Prostate gland (tissue), 2 donors: ENCODE data around the gene RCOR1. TPM values are rescaled to one million over a fixed set of nuclear protein-coding genes. Genes with fewer than 3 reads are reported as not detected.

Experiments
- DNase-seq: peaks from one replicate; pipeline ENCODE4 v3.0.0-alpha.2; 2019; ENCODE audit warnings: low spot score
- H3K27ac ChIP-seq, 2 donors: fragments of 200-600 bp; sonication (generic); 2 replicates each; pipeline ENCODE4 v1.5.1; 2017 to 2019
- H3K27me3 ChIP-seq: fragments of 200-600 bp; sonication (generic); replicated peaks from 2 replicates; pipeline ENCODE4 v1.5.1; 2019; ENCODE audit not compliant: insufficient read depth
- H3K36me3 ChIP-seq, 2 donors: fragments of 200-600 bp; sonication (generic); 1 replicate in 1 of 2; 2 replicates in 1 of 2; pipeline versions ENCODE4 v1.5.1 to v1.8.1; 2017 to 2019
- H3K4me1 ChIP-seq: fragments of 200-600 bp; sonication (generic); replicated peaks from 2 replicates; pipeline ENCODE4 v1.5.1; 2019
- H3K4me3 ChIP-seq, 2 donors: fragments of 200-600 bp; sonication (generic); 2 replicates each; pipeline ENCODE4 v1.5.1; 2017 to 2019
- H3K9me3 ChIP-seq: fragments of 200-600 bp; sonication (generic); 2 replicates; pipeline ENCODE4 v1.5.1; 2017
- CTCF ChIP-seq, 4 experiments: fragments of 200-600 bp in 2 of 4; fragments of 450-650 bp in 2 of 4; sonication (generic) in 2 of 4; IDR thresholded peaks; 1 replicate in 3 of 4; 2 replicates in 1 of 4; pipeline ENCODE4 v1.5.1; 2016 to 2019; ENCODE audit warnings: antibody characterized with exemption in 4 of 4, mild to moderate bottlenecking in 2 of 4, moderate library complexity in 2 of 4
- POLR2A ChIP-seq: fragments of 450-650 bp; IDR thresholded peaks from one replicate; pipeline ENCODE4 v1.6.1; 2016; ENCODE audit warnings: antibody characterized with exemption, mild to moderate bottlenecking
- POLR2AphosphoS5 ChIP-seq: sonication (generic); formaldehyde crosslinking; IDR thresholded peaks from one replicate; pipeline ENCODE4 v1.6.1; 2017; ENCODE audit warnings: antibody characterized with exemption
- WGBS: methylation state at CpG from one replicate; pipeline ENCODE4 v1.1.5; 2018; 5-methylcytosine and 5-hydroxymethylcytosine counted together
- intact Hi-C: fragments of 100-400 bp; cut with DNase I; formaldehyde crosslinking; loops from one replicate; pipeline ENCODE4 v1.14.2; 2022
- total RNA-seq, 2 donors: library from RNA; depleted of rRNA; stranded (reverse); fragments of >200 nt; gene quantifications; one replicate each; pipeline ENCODE4 v1.1.0, GENCODE V29; 2016

The RCOR1 gene
- total RNA-seq, 2 donors from 2014 or later: 14.4 to 26.6 TPM

GRCh38 chr14:102776761-102777710 is 184.6 kb downstream of the RCOR1 start, which contains the start of gene TRAF3:
TSS of gene TRAF3 (plus strand) at chr14:102777449. CDS start at chr14:102870202, 92,753 bp downstream.
- no peaks in the 10 kb centered on the region for H3K4me1 ChIP-seq
- intact Hi-C loops: no loop called here
- WGBS: 30% methylated on average over 56 of the region's 163 CpGs
- H3K4me3 ChIP-seq: peak within 1 kb of the TSS; percentile 69 to 87
- H3K9me3 ChIP-seq: no peaks in the 10 kb centered on the region
- no peak for DNase-seq
- TF ChIP-seq CTCF (IDR thresholded peaks at IDR 0.05) (no peak), POLR2A (no peak), POLR2AphosphoS5 (no peak)
- H3K27me3 ChIP-seq: no peaks in the 10 kb centered on the region
- peak within 1 kb of the TSS; percentile 74 to 79 for H3K27ac ChIP-seq
- no peaks in the 10 kb centered on the region for H3K36me3 ChIP-seq

GRCh38 chr14:102777711-102778337 is 185.4 kb downstream of the RCOR1 start:
- no peaks in the 10 kb centered on the region for H3K9me3 ChIP-seq
- no peaks in the 10 kb centered on the region for H3K4me1 ChIP-seq
- peak overlapping the region; percentile 74 to 79 for H3K27ac ChIP-seq
- intact Hi-C loops: no loop called here
- no peak for DNase-seq
- WGBS: 3% methylated on average over 55 of the region's 98 CpGs
- H3K36me3 ChIP-seq: no peaks in the 10 kb centered on the region
- TF ChIP-seq POLR2A: no peak
- no peak for TF ChIP-seq POLR2AphosphoS5
- TF ChIP-seq CTCF (IDR thresholded peaks at IDR 0.05): no peak
- H3K4me3 ChIP-seq: peak overlapping the region; percentile 69 to 87
- no peaks in the 10 kb centered on the region for H3K27me3 ChIP-seq

GRCh38 chr14:102778338-102779083 is 186.1 kb downstream of the RCOR1 start:
- DNase-seq: no peak
- intact Hi-C loops: no loop called here
- no peak for TF ChIP-seq CTCF (IDR thresholded peaks at IDR 0.05)

GRCh38 chr14:102779084-102779462 is 186.6 kb downstream of the RCOR1 start:
- no peak for DNase-seq
- TF ChIP-seq POLR2A: no peak
- no peak for TF ChIP-seq CTCF (IDR thresholded peaks at IDR 0.05)
- TF ChIP-seq POLR2AphosphoS5: no peak
- Histone ChIP-seq H3K27me3 (no peaks in the 10 kb centered on the region), H3K4me1 (no peaks in the 10 kb centered on the region), H3K9me3 (no peaks in the 10 kb centered on the region), H3K27ac (no peak overlapping the region), H3K36me3 (no peaks in the 10 kb centered on the region), H3K4me3 (no peak overlapping the region)
- 36% methylated on average over 4 of the region's 4 CpGs for WGBS
- intact Hi-C loops: no loop called here

More at GRCh38 chr14:102778338-102779083, 186.1 kb downstream of the RCOR1 start:
- Histone ChIP-seq H3K36me3 (no peaks in the 10 kb centered on the region), H3K27me3 (no peaks in the 10 kb centered on the region), H3K9me3 (no peaks in the 10 kb centered on the region), H3K4me3 (peak overlapping the region; percentile 69 to 87), H3K27ac (peak overlapping the region; percentile 74 to 79), H3K4me1 (no peaks in the 10 kb centered on the region)
- WGBS: 6% methylated on average over 29 of the region's 29 CpGs
